Placental epithelial cell (primary cell): ENCODE results near the gene CDHR5. TPM values are rescaled to one million over a fixed set of nuclear protein-coding genes. Genes with fewer than 3 reads are reported as not detected.
A peak's percentile ranks its signal among the peaks of the same experiment; 100 is the strongest.

Experiments used
- small RNA-seq: library from RNA; depleted of rRNA; stranded (forward); fragments of <200 nt; gene quantifications from one replicate; pipeline ENCODE3, GENCODE V24; 2012
- total RNA-seq: library from RNA; depleted of rRNA; stranded (reverse); fragments of >200 nt; gene quantifications from 2 replicates; pipeline ENCODE4 v1.2.3, GENCODE V29; 2012

CDHR5 gene, protein sequence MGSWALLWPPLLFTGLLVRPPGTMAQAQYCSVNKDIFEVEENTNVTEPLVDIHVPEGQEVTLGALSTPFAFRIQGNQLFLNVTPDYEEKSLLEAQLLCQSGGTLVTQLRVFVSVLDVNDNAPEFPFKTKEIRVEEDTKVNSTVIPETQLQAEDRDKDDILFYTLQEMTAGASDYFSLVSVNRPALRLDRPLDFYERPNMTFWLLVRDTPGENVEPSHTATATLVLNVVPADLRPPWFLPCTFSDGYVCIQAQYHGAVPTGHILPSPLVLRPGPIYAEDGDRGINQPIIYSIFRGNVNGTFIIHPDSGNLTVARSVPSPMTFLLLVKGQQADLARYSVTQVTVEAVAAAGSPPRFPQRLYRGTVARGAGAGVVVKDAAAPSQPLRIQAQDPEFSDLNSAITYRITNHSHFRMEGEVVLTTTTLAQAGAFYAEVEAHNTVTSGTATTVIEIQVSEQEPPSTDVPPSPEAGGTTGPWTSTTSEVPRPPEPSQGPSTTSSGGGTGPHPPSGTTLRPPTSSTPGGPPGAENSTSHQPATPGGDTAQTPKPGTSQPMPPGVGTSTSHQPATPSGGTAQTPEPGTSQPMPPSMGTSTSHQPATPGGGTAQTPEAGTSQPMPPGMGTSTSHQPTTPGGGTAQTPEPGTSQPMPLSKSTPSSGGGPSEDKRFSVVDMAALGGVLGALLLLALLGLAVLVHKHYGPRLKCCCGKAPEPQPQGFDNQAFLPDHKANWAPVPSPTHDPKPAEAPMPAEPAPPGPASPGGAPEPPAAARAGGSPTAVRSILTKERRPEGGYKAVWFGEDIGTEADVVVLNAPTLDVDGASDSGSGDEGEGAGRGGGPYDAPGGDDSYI
- total RNA-seq: not detected in 2 replicates

DNA sequence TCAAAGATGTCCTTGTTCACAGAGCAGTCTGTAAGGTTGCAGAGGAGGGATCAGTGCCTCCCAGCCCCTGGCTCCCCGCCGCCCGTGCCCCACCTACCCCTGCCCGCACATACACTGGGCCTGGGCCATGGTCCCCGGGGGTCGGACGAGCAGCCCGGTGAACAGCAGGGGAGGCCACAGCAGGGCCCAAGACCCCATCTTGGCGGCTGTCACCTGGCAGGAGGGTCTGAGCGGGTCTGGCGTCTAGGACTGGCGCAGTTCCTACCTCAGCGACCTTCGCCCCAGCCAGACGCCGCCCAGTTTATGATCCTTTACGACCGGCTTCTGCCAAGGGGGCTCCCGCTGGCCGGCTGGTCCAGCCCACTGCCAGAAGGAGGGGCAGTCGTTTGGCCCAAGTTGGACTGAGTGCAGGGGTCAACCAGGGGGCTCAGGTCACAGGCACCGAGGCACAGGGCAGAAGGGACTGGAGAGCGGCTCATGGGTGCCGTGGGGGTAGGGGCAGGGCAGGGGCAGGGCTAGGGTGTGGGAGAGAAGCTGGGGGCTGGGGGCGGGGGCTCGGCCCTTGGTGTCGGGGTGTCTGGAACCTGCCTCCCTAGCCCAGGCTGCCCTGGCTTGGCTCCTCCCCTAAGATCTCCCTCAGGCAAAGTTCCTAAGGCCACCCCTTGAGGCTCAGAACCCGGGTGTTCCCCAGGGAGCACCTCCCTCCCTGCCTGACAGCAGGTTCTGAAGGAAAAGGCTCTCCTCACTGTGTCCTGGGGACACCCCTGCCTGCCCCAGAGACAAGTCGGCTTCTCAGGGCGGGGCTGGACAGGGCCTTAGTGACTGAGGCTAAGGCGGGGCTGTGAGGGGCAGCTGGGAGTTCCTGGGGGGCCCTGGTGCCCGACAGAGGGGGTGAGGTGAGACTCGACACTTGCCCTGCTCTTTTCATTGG, at the start of gene CDHR5:
CDHR5 (minus strand) TSS at position 251 of the 931 bp plus-strand sequence; CDS start at position 198, 53 bp downstream.

DNA sequence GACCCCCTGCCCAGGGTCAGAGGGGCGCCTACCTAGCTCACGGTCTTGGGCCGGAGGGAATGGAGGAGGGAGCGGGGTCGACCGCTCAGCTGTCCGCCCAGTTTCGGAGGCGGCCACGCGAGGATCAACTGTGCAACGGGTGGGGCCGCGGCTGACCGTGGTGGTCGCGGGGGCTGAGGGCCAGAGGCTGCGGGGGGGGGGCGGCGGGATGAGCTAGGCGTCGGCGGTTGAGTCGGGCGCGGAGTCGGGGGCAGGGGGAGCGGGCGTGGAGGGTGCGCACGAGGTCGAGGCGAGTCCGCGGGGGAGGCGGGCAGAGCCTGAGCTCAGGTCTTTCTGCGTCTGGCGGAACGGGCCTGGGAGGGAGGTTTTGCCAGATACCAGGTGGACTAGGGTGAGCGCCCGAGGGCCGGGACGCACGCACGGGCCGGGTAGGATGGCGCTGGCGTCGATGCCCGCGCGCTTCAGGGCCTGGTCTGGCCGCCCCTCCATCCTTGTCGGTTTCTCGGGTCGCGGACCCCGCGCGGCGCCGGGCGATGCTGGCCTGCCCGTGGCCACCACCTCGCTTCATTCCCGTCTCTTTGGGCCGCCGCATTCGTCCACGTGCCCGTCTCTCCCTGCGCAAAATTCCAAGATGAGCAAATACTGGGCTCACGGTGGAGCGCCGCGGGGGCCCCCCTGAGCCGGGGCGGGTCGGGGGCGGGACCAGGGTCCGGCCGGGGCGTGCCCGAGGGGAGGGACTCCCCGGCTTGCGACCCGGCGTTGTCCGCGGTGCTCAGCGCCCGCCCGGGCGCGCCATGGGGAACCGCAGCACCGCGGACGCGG, 12.0 kb upstream of the CDHR5 start, which contains the start of gene DRD4:
DRD4 (plus strand) TSS at position 759 of the 822 bp plus-strand sequence; CDS start at position 795, 36 bp downstream.

DNA sequence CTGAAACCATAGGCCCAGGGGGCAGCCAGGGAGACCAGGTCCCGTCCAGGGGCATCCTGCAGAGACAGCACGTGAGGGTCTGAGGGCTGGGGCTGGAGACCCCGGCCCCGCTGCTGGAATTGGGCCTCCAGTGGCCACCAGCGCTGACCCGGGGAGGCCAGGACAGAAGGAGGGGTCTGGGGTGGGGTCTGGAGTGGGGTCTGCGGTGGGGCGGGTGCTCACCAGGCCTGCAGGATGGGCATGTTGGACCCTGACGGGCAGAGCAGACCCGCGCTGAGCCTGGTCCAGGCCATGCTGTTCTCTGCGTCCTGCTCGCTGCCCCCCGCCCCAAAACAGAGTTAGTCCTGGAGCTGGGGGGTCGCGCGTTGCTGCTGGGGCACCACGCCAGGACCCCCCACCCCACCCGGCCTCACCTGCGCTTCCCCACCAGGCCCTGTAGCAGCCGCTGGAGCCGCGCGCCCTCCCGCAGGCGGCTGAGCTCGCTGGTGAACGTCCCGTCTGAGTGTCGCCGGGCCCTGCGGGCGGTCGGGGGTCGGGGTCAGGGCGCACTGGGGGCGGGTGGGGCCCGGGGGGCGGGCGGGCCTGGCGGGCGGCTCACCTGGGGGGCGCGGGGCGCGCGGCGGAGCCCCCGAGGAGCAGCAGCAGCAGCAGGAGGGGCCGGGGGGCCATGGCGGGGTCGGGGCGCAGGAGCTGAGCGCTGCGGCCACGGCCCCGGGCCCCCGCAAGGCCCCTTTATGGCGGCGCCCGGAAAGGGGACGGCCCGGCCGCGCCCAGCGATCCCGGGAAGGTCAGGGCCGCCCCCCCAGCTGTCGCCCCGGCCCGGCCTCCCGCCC, 1.9 kb upstream of the CDHR5 start, which contains the start of gene SCT:
SCT (minus strand) TSS at position 707 of the 833 bp plus-strand sequence; CDS start at position 669, 38 bp downstream.

DNA sequence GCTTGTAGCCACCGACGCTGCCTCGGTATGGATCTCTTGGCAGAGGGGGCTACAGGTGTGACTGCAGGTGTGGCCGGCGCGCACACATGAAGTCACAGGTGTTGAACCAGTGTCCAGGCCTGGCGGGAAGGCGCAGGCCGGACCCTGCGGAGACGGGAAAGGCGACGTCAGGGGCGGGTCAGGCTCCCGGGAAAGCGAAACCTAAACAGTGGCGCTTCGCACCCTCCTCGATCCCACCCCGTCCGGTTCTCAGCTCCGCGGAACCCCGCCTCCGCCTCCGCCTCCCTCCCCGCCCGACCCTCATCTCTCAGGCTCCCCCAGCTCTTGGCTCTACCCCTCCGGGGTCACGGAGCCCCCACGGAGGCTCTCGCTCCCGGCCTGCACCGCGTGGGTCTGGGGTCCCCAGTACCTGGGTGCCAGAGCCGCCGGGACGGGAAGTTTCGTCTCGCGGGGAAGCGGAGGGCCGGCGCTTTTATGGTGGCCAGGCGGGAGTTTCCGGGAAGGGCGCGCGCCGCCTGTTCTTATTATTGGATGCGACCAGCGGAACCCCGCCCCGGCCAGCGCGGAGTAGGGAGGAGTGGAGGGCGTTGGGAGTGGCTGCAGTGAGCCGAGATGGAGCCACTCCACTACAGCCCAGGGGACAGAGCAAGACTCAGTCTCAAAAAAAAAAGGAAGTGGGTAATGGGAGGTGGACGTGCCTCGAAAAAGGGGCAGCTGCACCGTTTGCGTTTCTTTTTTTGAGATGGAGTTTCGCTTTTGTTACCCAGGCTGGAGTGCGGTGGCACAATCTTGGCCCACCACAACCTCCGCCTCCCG, 9.0 kb downstream of the CDHR5 start, which contains the start of gene IRF7:
IRF7 (minus strand) TSS at position 447 of the 816 bp plus-strand sequence. CDS start 586 bp downstream, outside the sequence.

GRCh38 chr11:575996-576768, 48.6 kb downstream of the CDHR5 start, which contains the start of gene PHRF1:
Gene PHRF1 (plus strand): TSS chr11:576470. CDS start chr11:581513, 5,043 bp downstream.

Small RNA genes lying within 50 kb of the gene (small RNA-seq; reads per million reads assigned to genes)
- gene MIR210: 54.4 reads per million, percentile 98 among the genes with 10 or more reads in this experiment

Other genes with a start within 250 kb of the CDHR5 start
- gene PKP3, start 230.7 kb downstream of the CDHR5 start, total RNA-seq: 417 and 687 TPM in 2 replicates
- gene SIGIRR, start 210.0 kb downstream of the CDHR5 start, total RNA-seq: 1.5 and 3.1 TPM in 2 replicates
- gene ANO9, start 182.9 kb downstream of the CDHR5 start, total RNA-seq: 9.0 and 57.4 TPM in 2 replicates
- gene PTDSS2, start 174.7 kb downstream of the CDHR5 start, total RNA-seq: 24.3 and 36.5 TPM in 2 replicates
- 283 and 353 TPM in 2 replicates for gene RNH1, start 117.7 kb downstream of the CDHR5 start, total RNA-seq
- gene HRAS, start 89.4 kb downstream of the CDHR5 start, total RNA-seq: 22.0 and 36.9 TPM in 2 replicates
- gene LRRC56, start 87.4 kb downstream of the CDHR5 start, total RNA-seq: 0.22 and 1.6 TPM in 2 replicates
- 3.3 and 10.6 TPM in 2 replicates for gene LMNTD2, start 64.2 kb downstream of the CDHR5 start, total RNA-seq
- 53.0 and 66.8 TPM in 2 replicates for gene RASSF7, start 64.0 kb downstream of the CDHR5 start, total RNA-seq
- 32.5 and 38.1 TPM in 2 replicates for gene PHRF1, start 48.5 kb downstream of the CDHR5 start, total RNA-seq
- gene IRF7, start 9.0 kb downstream of the CDHR5 start, total RNA-seq: 5.1 and 8.0 TPM in 2 replicates
- gene SCT, start 2.2 kb upstream of the CDHR5 start, total RNA-seq: not detected in 2 replicates
- not detected in 2 replicates for gene DRD4, start 12.3 kb upstream of the CDHR5 start, total RNA-seq
- 16.4 and 21.6 TPM in 2 replicates for gene DEAF1, start 70.3 kb upstream of the CDHR5 start, total RNA-seq
- 8.2 and 18.8 TPM in 2 replicates for gene TMEM80, start 70.9 kb upstream of the CDHR5 start, total RNA-seq
- gene EPS8L2, start 81.3 kb upstream of the CDHR5 start, total RNA-seq: 258 and 411 TPM in 2 replicates
- 111 and 190 TPM in 2 replicates for gene TALDO1, start 122.5 kb upstream of the CDHR5 start, total RNA-seq
- gene GATD1, start 152.5 kb upstream of the CDHR5 start, total RNA-seq: 33.0 and 35.1 TPM in 2 replicates
- gene CEND1, start 165.1 kb upstream of the CDHR5 start, total RNA-seq: not detected in 2 replicates
- gene SLC25A22, start 173.3 kb upstream of the CDHR5 start, total RNA-seq: 11.4 and 15.2 TPM in 2 replicates
- gene PIDD1, start 180.3 kb upstream of the CDHR5 start, total RNA-seq: 11.8 and 12.8 TPM in 2 replicates
- gene RPLP2, start 185.0 kb upstream of the CDHR5 start, total RNA-seq: 151 and 607 TPM in 2 replicates
- gene PNPLA2, start 194.0 kb upstream of the CDHR5 start, total RNA-seq: 25.8 and 26.7 TPM in 2 replicates
- 1.2 and 1.6 TPM in 2 replicates for gene CRACR2B, start 203.0 kb upstream of the CDHR5 start, total RNA-seq
- 185 and 598 TPM in 2 replicates for gene CD151, start 208.0 kb upstream of the CDHR5 start, total RNA-seq
- 60.5 and 91.2 TPM in 2 replicates for gene POLR2L, start 217.6 kb upstream of the CDHR5 start, total RNA-seq
- gene TSPAN4, start 217.9 kb upstream of the CDHR5 start, total RNA-seq: 30.2 and 88.0 TPM in 2 replicates